ENCODE measurements around the gene VSTM4.

The VSTM4 gene

GRCh38 chr10:49023071-49023470 is 92.3 kb downstream of the VSTM4 start:
- no peak for TF ChIP-seq CTCF (IDR thresholded peaks at IDR 0.05; ENCODE audit: control insufficient read depth, extremely low read depth, insufficient read depth)
- no peak overlapping the region for H3K4me3 ChIP-seq (ENCODE audit: low read depth, low read length)
- DNase-seq (ENCODE audit: low read depth): peak; percentile 50

DNA sequence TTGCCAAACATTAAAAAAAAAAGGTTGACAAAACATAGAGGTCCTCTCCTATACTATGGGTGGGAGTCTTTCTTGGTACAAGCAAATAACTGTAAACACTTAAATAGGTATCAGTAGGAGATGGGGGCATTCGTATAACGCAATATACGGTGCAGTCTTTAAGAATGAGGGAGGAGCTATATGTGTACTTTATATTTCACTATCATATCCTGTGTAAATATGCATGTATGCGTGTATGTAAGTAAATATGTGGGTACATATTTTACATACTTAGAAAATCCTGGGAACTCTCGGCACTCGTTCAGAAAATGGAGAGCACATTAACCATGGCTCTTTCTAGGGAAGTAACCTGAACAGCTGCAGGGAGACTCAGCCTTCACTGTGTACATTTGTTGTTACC is 93.6 kb downstream of the VSTM4 start:
- peak; percentile 22 for DNase-seq (ENCODE audit: low read depth)
- H3K4me3 ChIP-seq (ENCODE audit: low read depth, low read length): no peak overlapping the region
- TF ChIP-seq CTCF (IDR thresholded peaks at IDR 0.05; ENCODE audit: control insufficient read depth, extremely low read depth, insufficient read depth): no peak

GRCh38 chr10:49015700-49016099 is 99.6 kb downstream of the VSTM4 start:
- TF ChIP-seq CTCF (IDR thresholded peaks at IDR 0.05; ENCODE audit: control insufficient read depth, extremely low read depth, insufficient read depth): no peak
- DNase-seq (ENCODE audit: low read depth): no peak
- no peak overlapping the region for H3K4me3 ChIP-seq (ENCODE audit: low read depth, low read length)

DNA sequence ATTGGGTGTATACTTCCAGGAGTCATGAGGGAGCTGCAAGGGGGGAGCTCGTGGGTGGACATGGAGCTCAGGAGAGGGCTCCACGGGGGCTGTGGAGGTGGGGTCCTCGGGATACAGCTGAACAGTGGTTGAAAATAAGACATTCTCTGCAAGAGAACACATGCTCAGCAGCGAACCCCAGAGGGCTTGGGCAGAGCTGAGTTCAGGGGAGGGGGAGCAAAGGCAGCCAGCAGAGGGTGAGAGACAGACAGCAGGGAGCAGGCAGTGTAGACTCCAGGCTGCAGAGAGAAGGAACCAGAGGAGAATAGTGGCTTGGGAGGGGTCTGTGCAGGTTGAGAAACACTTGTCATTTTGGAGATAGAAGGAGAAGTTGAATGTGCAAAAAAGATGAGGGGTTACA is 102.7 kb downstream of the VSTM4 start:
- H3K4me3 ChIP-seq (ENCODE audit: low read depth, low read length): no peak overlapping the region
- TF ChIP-seq CTCF (IDR thresholded peaks at IDR 0.05; ENCODE audit: control insufficient read depth, extremely low read depth, insufficient read depth): no peak
- no peak for DNase-seq (ENCODE audit: low read depth)

DNA sequence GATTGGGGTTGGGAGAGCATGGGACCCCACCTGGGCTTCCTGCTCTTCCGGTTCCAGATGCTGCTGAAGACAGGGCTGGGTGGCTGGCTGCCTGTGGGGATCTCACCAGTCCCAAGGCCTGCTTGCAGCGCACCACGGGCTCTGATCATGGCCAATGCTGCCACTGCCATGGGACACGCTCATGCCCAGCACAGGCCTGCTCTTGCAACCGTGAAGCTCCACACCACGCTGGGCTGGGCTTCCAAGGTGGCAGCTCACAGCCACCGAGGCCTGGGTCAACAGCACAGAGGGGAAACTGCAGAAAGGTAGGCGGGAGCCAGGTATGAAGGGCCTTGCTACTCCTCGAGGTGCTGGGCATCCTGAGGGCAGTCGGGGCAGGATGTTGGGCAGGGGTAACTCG is 103.6 kb downstream of the VSTM4 start:
- DNase-seq (ENCODE audit: low read depth): no peak
- TF ChIP-seq CTCF (IDR thresholded peaks at IDR 0.05; ENCODE audit: control insufficient read depth, extremely low read depth, insufficient read depth): no peak
- H3K4me3 ChIP-seq (ENCODE audit: low read depth, low read length): no peak overlapping the region

DNA sequence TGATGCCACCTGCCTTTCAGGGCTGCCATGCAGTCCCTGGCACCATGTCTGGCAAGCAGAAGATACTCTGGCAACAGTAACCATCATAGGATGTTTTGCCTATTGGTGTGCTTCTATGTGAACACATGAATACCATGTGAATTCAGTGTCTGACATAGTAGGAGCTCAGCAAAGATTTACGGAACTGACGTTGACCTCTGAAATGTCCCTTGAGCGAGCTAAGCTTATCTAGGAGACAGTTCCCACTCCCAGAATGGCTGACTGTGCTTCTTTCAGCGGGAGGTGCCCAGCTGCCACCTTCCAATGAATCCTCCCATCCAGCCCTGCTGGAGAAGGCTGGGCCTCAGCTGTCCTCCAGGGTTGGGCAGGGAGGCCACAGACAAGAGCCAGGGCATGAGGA is 104.5 kb downstream of the VSTM4 start:
- no peak for DNase-seq (ENCODE audit: low read depth)
- TF ChIP-seq CTCF (IDR thresholded peaks at IDR 0.05; ENCODE audit: control insufficient read depth, extremely low read depth, insufficient read depth): no peak
- H3K4me3 ChIP-seq (ENCODE audit: low read depth, low read length): no peak overlapping the region

- DNase-seq (ENCODE audit: low read depth): no peak
- no peak for TF ChIP-seq CTCF (IDR thresholded peaks at IDR 0.05; ENCODE audit: control insufficient read depth, extremely low read depth, insufficient read depth)
- no peak overlapping the region for H3K4me3 ChIP-seq (ENCODE audit: low read depth, low read length)
These were observed 105.0 kb downstream of the VSTM4 start for GRCh38 chr10:49010295-49010694.

All from LNCaP clone FGC (cell line).